Measurements from ENCODE around the gene VAV3. TPM values are rescaled to one million over a fixed set of nuclear protein-coding genes. Genes with fewer than 3 reads are reported as not detected.

Gene VAV3
- polyA plus RNA-seq, 1 donor (not counting 4 experiments of a cell fraction or from before 2014, with no cell fraction given) = 19.6 TPM

- Histone ChIP-seq H3K4me1 (ENCODE audit: control insufficient read depth, extremely low read depth, insufficient read depth, low read length) (peaks cover 14% of the 10 kb centered on the region), H3K79me2 (ENCODE audit: control insufficient read depth, insufficient read depth, low read length) (no peaks in the 10 kb centered on the region), H4K20me1 (ENCODE audit: control insufficient read depth, extremely low read depth, insufficient read depth, low read length) (no peaks in the 10 kb centered on the region), H3K36me3 (ENCODE audit: control insufficient read depth in 2 of 2, extremely low read depth in 1 of 2, insufficient read depth in 2 of 2, low read length in 2 of 2) (no peaks in the 10 kb centered on the region), H3K9ac (ENCODE audit: control insufficient read depth, extremely low read depth, insufficient read depth, low read length) (no peak overlapping the region), H3K9me3 (ENCODE audit: control insufficient read depth, low read depth, low read length) (no peaks in the 10 kb centered on the region), H3K4me3 (ENCODE audit: control insufficient read depth in 2 of 3, extremely low read depth in 1 of 3, insufficient read depth in 2 of 3, low read depth in 1 of 3, low read length in 3 of 3) (no peak overlapping the region), H3K9me1 (ENCODE audit: control insufficient read depth, extremely low read depth, insufficient read depth, low read length) (no peaks in the 10 kb centered on the region), H3K27me3 (ENCODE audit: control insufficient read depth, extremely low read depth, insufficient read depth, low read length) (no peaks in the 10 kb centered on the region), H3K4me2 (ENCODE audit: control insufficient read depth, extremely low read depth, insufficient read depth, low read depth, low read length) (no peak overlapping the region), H3K27ac (ENCODE audit: control insufficient read depth, insufficient read depth, low read length) (no peak overlapping the region), H2AFZ (ENCODE audit: control insufficient read depth, low read length) (no peak overlapping the region)
- TF ChIP-seq EZH2 (IDR thresholded peaks at IDR 0.05; ENCODE audit: low read length) (no peak), CTCF (optimal IDR thresholded peaks at IDR 0.05 in 1 of 3, IDR thresholded peaks at IDR 0.05 in 1 of 3, conservative IDR thresholded peaks at IDR 0.05 in 1 of 3; ENCODE audit: extremely low read depth in 1 of 3, insufficient read depth in 2 of 3, low read length in 3 of 3) (no peak)
- dilution Hi-C loops (cut with MboI; ENCODE audit: extremely low pct_ligation_motif_present, low sequenced_read_pairs) = no loop called here
- no peak for DNase-seq (ENCODE audit: low read depth, low spot score)
- no peak for FAIRE-seq
These were observed 414.6 kb downstream of the VAV3 start for GRCh38 chr1:107550358-107550757.

DNA sequence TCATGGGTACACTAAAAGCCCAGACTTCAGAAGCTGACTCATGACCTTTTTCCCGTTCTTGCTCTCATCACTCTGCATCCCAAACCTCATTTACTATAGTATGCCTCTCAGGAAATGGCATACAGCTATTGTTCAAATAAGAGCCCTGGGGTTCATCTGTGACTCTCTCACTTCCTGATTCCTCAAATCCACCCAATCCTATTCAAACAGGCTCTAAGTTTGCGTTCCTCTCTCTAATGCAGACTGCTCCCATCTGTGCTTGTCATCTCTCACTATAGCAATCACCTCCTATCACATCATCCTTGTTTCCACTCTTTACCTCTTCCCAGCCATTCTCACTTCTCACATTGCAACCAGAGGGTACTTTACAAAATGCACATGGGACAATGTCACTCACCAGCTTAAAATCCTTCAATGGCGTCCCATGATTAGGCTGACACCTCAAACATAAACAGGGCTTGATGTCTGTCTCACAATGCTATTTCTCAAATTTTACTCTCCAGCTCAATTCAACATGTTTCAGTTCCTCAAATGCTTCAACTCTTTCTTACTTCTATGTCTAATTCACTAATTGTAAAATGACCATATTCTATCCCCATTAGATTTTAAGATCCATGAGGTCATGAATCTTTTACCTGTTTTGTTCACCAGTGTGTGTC lies 415.7 kb downstream of the VAV3 start:
- TF ChIP-seq EZH2 (IDR thresholded peaks at IDR 0.05; ENCODE audit: low read length) (no peak), CTCF (optimal IDR thresholded peaks at IDR 0.05 in 1 of 3, IDR thresholded peaks at IDR 0.05 in 1 of 3, conservative IDR thresholded peaks at IDR 0.05 in 1 of 3; ENCODE audit: extremely low read depth in 1 of 3, insufficient read depth in 2 of 3, low read length in 3 of 3) (no peak)
- H3K27ac ChIP-seq (ENCODE audit: control insufficient read depth, insufficient read depth, low read length) = no peak overlapping the region
- no peaks in the 10 kb centered on the region for H3K79me2 ChIP-seq (ENCODE audit: control insufficient read depth, insufficient read depth, low read length)
- H3K27me3 ChIP-seq (ENCODE audit: control insufficient read depth, extremely low read depth, insufficient read depth, low read length) = no peaks in the 10 kb centered on the region
- H3K4me1 ChIP-seq (ENCODE audit: control insufficient read depth, extremely low read depth, insufficient read depth, low read length) = peaks cover 17% of the 10 kb centered on the region
- no peaks in the 10 kb centered on the region for H3K9me3 ChIP-seq (ENCODE audit: control insufficient read depth, low read depth, low read length)
- H2AFZ ChIP-seq (ENCODE audit: control insufficient read depth, low read length) = no peak overlapping the region
- no peak overlapping the region for H3K4me3 ChIP-seq (ENCODE audit: control insufficient read depth in 2 of 3, extremely low read depth in 1 of 3, insufficient read depth in 2 of 3, low read depth in 1 of 3, low read length in 3 of 3)
- no peak for DNase-seq (ENCODE audit: low read depth, low spot score)
- no peaks in the 10 kb centered on the region for H3K9me1 ChIP-seq (ENCODE audit: control insufficient read depth, extremely low read depth, insufficient read depth, low read length)
- H3K9ac ChIP-seq (ENCODE audit: control insufficient read depth, extremely low read depth, insufficient read depth, low read length) = no peak overlapping the region
- H3K36me3 ChIP-seq (ENCODE audit: control insufficient read depth in 2 of 2, extremely low read depth in 1 of 2, insufficient read depth in 2 of 2, low read length in 2 of 2) = no peaks in the 10 kb centered on the region
- no peaks in the 10 kb centered on the region for H4K20me1 ChIP-seq (ENCODE audit: control insufficient read depth, extremely low read depth, insufficient read depth, low read length)
- FAIRE-seq = no peak
- no peak overlapping the region for H3K4me2 ChIP-seq (ENCODE audit: control insufficient read depth, extremely low read depth, insufficient read depth, low read depth, low read length)
- dilution Hi-C loops (cut with MboI; ENCODE audit: extremely low pct_ligation_motif_present, low sequenced_read_pairs) = no loop called here
